Stomach (tissue), 4 donors: Measurements from ENCODE around the gene HS6ST1.

Source experiments
- CTCF ChIP-seq, 7 experiments: fragments of 450-650 bp in 4 of 7; fragments of 200-600 bp in 3 of 7; sonication (generic) in 3 of 7; IDR thresholded peaks; one replicate each; pipeline ENCODE4 v1.5.1; 2016 to 2019; ENCODE audit warnings: antibody characterized with exemption in 7 of 7, control low read depth in 2 of 7, mild to moderate bottlenecking in 1 of 7
- POLR2A ChIP-seq, 4 donors: fragments of 450-650 bp; IDR thresholded peaks; one replicate each; pipeline ENCODE4 v1.6.1; 2016; ENCODE audit warnings: antibody characterized with exemption in 4 of 4, control low read depth in 2 of 4, mild to moderate bottlenecking in 1 of 4, moderate library complexity in 1 of 4
- POLR2AphosphoS5 ChIP-seq, 3 donors: sonication (generic); formaldehyde crosslinking; IDR thresholded peaks; one replicate each; pipeline ENCODE4 v1.6.1; 2016; ENCODE audit warnings: antibody characterized with exemption in 3 of 3

GRCh38 chr2:128301501-128301966 lies 17.1 kb downstream of the HS6ST1 start:
- TF ChIP-seq CTCF (IDR thresholded peaks at IDR 0.05) (no peak), POLR2A (IDR thresholded peaks at IDR 0.05) (no peak), POLR2AphosphoS5 (IDR thresholded peaks at IDR 0.05) (peak in 2 of 3 donors; percentile 56 to 78)
